Stimulated activated memory B cell treated with anti-CD40 and anti-IgM and Interleukin-4, amounts not matched to agents 10 μg/mL and 1 μg/mL and 100 μg/mL, for 72 hours (primary cell): ENCODE results near the gene CTTN.
A peak's percentile ranks its signal among the peaks of the same experiment; 100 is the strongest.

ENCODE experiments used
- ATAC-seq: fragments of 150-1000 bp; cut with Tn5 transposase; 2 replicates; pipeline ENCODE4 v1.10.0; 2021
- H3K27ac Mint-ChIP-seq: one replicate; pipeline ENCODE4 v1.8.0; 2022; ENCODE audit warnings: mild to moderate bottlenecking, mixed read lengths
- H3K27me3 Mint-ChIP-seq: one replicate; pipeline ENCODE4 v1.8.0; 2022; ENCODE audit warnings: mixed read lengths
- H3K36me3 Mint-ChIP-seq: one replicate; pipeline ENCODE4 v1.8.0; 2022; ENCODE audit warnings: mixed read lengths
- H3K4me1 Mint-ChIP-seq: one replicate; pipeline ENCODE4 v1.8.0; 2022; ENCODE audit warnings: mixed read lengths
- H3K4me3 Mint-ChIP-seq: one replicate; pipeline ENCODE4 v1.8.0; 2022; ENCODE audit warnings: mild to moderate bottlenecking, moderate library complexity, mixed read lengths
- H3K9me3 Mint-ChIP-seq: one replicate; pipeline ENCODE4 v1.8.0; 2022; ENCODE audit warnings: mixed read lengths

CTTN gene

GRCh38 chr11:70424765-70425344 is 26.5 kb downstream of the CTTN start:
- peak; percentile 37 for ATAC-seq
- no peaks in the 10 kb centered on the region for H3K9me3 Mint-ChIP-seq
- no peak overlapping the region for H3K4me3 Mint-ChIP-seq
- peaks cover 18% of the 10 kb centered on the region for H3K4me1 Mint-ChIP-seq
- peaks cover 74% of the 10 kb centered on the region for H3K27me3 Mint-ChIP-seq
- no peaks in the 10 kb centered on the region for H3K36me3 Mint-ChIP-seq
- no peak overlapping the region for H3K27ac Mint-ChIP-seq

- Mint-ChIP-seq H3K9me3 (no peaks in the 10 kb centered on the region), H3K4me3 (no peak overlapping the region), H3K27me3 (peaks cover 61% of the 10 kb centered on the region), H3K36me3 (no peaks in the 10 kb centered on the region), H3K4me1 (peaks cover 18% of the 10 kb centered on the region), H3K27ac (no peak overlapping the region)
- ATAC-seq, result no peak
Observed at GRCh38 chr11:70427436-70427835, 29.1 kb downstream of the CTTN start.

GRCh38 chr11:70428701-70429427 is 30.5 kb downstream of the CTTN start:
- Mint-ChIP-seq H3K4me3 (no peak overlapping the region), H3K27me3 (peaks cover 60% of the 10 kb centered on the region), H3K36me3 (no peaks in the 10 kb centered on the region), H3K27ac (no peak overlapping the region), H3K9me3 (no peaks in the 10 kb centered on the region), H3K4me1 (peaks cover 14% of the 10 kb centered on the region)
- ATAC-seq, result no peak

GRCh38 chr11:70429428-70429705 is 31.0 kb downstream of the CTTN start:
- H3K36me3 Mint-ChIP-seq, result no peaks in the 10 kb centered on the region
- H3K27ac Mint-ChIP-seq, result no peak overlapping the region
- H3K4me1 Mint-ChIP-seq, result peaks cover 13% of the 10 kb centered on the region
- no peak overlapping the region for H3K4me3 Mint-ChIP-seq
- ATAC-seq, result no peak
- peaks cover 60% of the 10 kb centered on the region for H3K27me3 Mint-ChIP-seq
- H3K9me3 Mint-ChIP-seq, result no peaks in the 10 kb centered on the region

GRCh38 chr11:70429724-70430521 is 31.6 kb downstream of the CTTN start:
- H3K4me3 Mint-ChIP-seq, result no peak overlapping the region
- peaks cover 60% of the 10 kb centered on the region for H3K27me3 Mint-ChIP-seq
- H3K9me3 Mint-ChIP-seq, result no peaks in the 10 kb centered on the region
- peak; percentile 31 for ATAC-seq
- peaks cover 8% of the 10 kb centered on the region for H3K4me1 Mint-ChIP-seq
- no peaks in the 10 kb centered on the region for H3K36me3 Mint-ChIP-seq
- H3K27ac Mint-ChIP-seq, result no peak overlapping the region

GRCh38 chr11:70430671-70431574 is 32.6 kb downstream of the CTTN start:
- no peaks in the 10 kb centered on the region for H3K9me3 Mint-ChIP-seq
- peaks cover 61% of the 10 kb centered on the region for H3K27me3 Mint-ChIP-seq
- no peak for ATAC-seq
- H3K27ac Mint-ChIP-seq, result no peak overlapping the region
- no peaks in the 10 kb centered on the region for H3K36me3 Mint-ChIP-seq
- H3K4me3 Mint-ChIP-seq, result no peak overlapping the region
- H3K4me1 Mint-ChIP-seq, result peaks cover 6% of the 10 kb centered on the region

- Mint-ChIP-seq H3K27me3 (peaks cover 68% of the 10 kb centered on the region), H3K27ac (no peak overlapping the region), H3K9me3 (no peaks in the 10 kb centered on the region), H3K4me3 (no peak overlapping the region), H3K4me1 (peaks cover 6% of the 10 kb centered on the region), H3K36me3 (no peaks in the 10 kb centered on the region)
- no peak for ATAC-seq
Observed at GRCh38 chr11:70431611-70432010, 33.3 kb downstream of the CTTN start.

- Mint-ChIP-seq H3K9me3 (peaks cover under 1% of the 10 kb centered on the region), H3K36me3 (no peaks in the 10 kb centered on the region), H3K27ac (no peak overlapping the region), H3K27me3 (peaks cover 72% of the 10 kb centered on the region), H3K4me1 (peaks cover 10% of the 10 kb centered on the region), H3K4me3 (no peak overlapping the region)
- no peak for ATAC-seq
Observed at GRCh38 chr11:70432065-70432464, 33.7 kb downstream of the CTTN start.

GRCh38 chr11:70432580-70432979 is 34.3 kb downstream of the CTTN start:
- Mint-ChIP-seq H3K4me3 (no peak overlapping the region), H3K9me3 (peaks cover 2% of the 10 kb centered on the region), H3K27ac (no peak overlapping the region), H3K4me1 (peaks cover 15% of the 10 kb centered on the region), H3K27me3 (peaks cover 77% of the 10 kb centered on the region), H3K36me3 (no peaks in the 10 kb centered on the region)
- no peak for ATAC-seq

GRCh38 chr11:70433038-70433437 is 34.7 kb downstream of the CTTN start:
- ATAC-seq, result no peak
- Mint-ChIP-seq H3K4me1 (peaks cover 20% of the 10 kb centered on the region), H3K36me3 (peaks cover 2% of the 10 kb centered on the region), H3K4me3 (no peak overlapping the region), H3K27me3 (peaks cover 81% of the 10 kb centered on the region), H3K27ac (no peak overlapping the region), H3K9me3 (peaks cover 2% of the 10 kb centered on the region)

- Mint-ChIP-seq H3K9me3 (peaks cover 2% of the 10 kb centered on the region), H3K27ac (no peak overlapping the region), H3K27me3 (peaks cover 81% of the 10 kb centered on the region), H3K36me3 (peaks cover 4% of the 10 kb centered on the region), H3K4me3 (no peak overlapping the region), H3K4me1 (peaks cover 22% of the 10 kb centered on the region)
- ATAC-seq, result no peak
Observed at GRCh38 chr11:70433526-70433925, 35.2 kb downstream of the CTTN start.

- Mint-ChIP-seq H3K9me3 (peaks cover 2% of the 10 kb centered on the region), H3K27ac (no peak overlapping the region), H3K36me3 (peaks cover 5% of the 10 kb centered on the region), H3K4me1 (peaks cover 22% of the 10 kb centered on the region), H3K27me3 (peaks cover 81% of the 10 kb centered on the region), H3K4me3 (no peak overlapping the region)
- ATAC-seq, result no peak
Observed at GRCh38 chr11:70433966-70434812, 35.9 kb downstream of the CTTN start.

- H3K27ac Mint-ChIP-seq, result no peak overlapping the region
- peaks cover 22% of the 10 kb centered on the region for H3K4me1 Mint-ChIP-seq
- peaks cover 10% of the 10 kb centered on the region for H3K36me3 Mint-ChIP-seq
- H3K4me3 Mint-ChIP-seq, result no peak overlapping the region
- ATAC-seq, result no peak
- peaks cover 86% of the 10 kb centered on the region for H3K27me3 Mint-ChIP-seq
- peaks cover 2% of the 10 kb centered on the region for H3K9me3 Mint-ChIP-seq
Observed at GRCh38 chr11:70434813-70435278, 36.5 kb downstream of the CTTN start.

- Mint-ChIP-seq H3K9me3 (peaks cover 2% of the 10 kb centered on the region), H3K4me3 (no peak overlapping the region), H3K27ac (no peak overlapping the region), H3K27me3 (peaks cover 91% of the 10 kb centered on the region), H3K36me3 (peaks cover 10% of the 10 kb centered on the region), H3K4me1 (peaks cover 22% of the 10 kb centered on the region)
- no peak for ATAC-seq
Observed at GRCh38 chr11:70435361-70435760, 37.0 kb downstream of the CTTN start.
